Measurements from ENCODE around the gene BIN1. TPM values are rescaled to one million over a fixed set of nuclear protein-coding genes. Genes with fewer than 3 reads are reported as not detected.

BIN1 gene
- total RNA-seq, 1 experiment from 2014 or later, result 31.8 TPM

GRCh38 chr2:127070221-127070620, 36.7 kb downstream of the BIN1 start:
- Histone ChIP-seq H3K36me3 (ENCODE audit: control insufficient read depth in 1 of 2, insufficient read depth in 2 of 2, low read length in 2 of 2) (no peaks in the 10 kb centered on the region), H2AFZ (ENCODE audit: low read depth, low read length, poor library complexity, severe bottlenecking) (no peak overlapping the region), H3K27me3 (ENCODE audit: insufficient read depth, low read length) (no peaks in the 10 kb centered on the region), H3K4me2 (ENCODE audit: low read length) (no peak overlapping the region), H4K20me1 (ENCODE audit: insufficient read depth) (no peaks in the 10 kb centered on the region), H3K9me2 (ENCODE audit: insufficient read depth) (no peaks in the 10 kb centered on the region), H3K4me1 (ENCODE audit: control insufficient read depth in 1 of 2, insufficient read depth in 2 of 2, low read length in 2 of 2) (peaks cover 18 to 28% of the 10 kb centered on the region in 2 experiments), H3K79me2 (ENCODE audit: insufficient read depth, low read length) (no peaks in the 10 kb centered on the region), H3K9ac (ENCODE audit: low read length) (no peak overlapping the region), H3K9me3 (ENCODE audit: control insufficient read depth in 1 of 2, insufficient read depth in 1 of 2, low read depth in 1 of 2, low read length in 2 of 2) (no peaks in the 10 kb centered on the region), H3K4me3 (replicated peaks in 1 of 2; ENCODE audit: low read depth in 1 of 2, low read length in 2 of 2) (no peak overlapping the region), H3K27ac (ENCODE audit: low read depth, low read length) (no peak overlapping the region)
- ATAC-seq (no peak), DNase-seq (ENCODE audit: low read depth, low spot score) (no peak)
- ChIA-PET POLR2A (no interaction called here), CTCF (interaction anchor here (0.6 kb wide), 1 partner anchor 41 kb away, joined by 3 read pairs; no protein-coding TSS in a partner anchor), RAD21 (ENCODE audit: low non-redundant PET in 1 of 2, low total read pairs in 2 of 2, uncharacterized antibody in 2 of 2, unreplicated experiment in 2 of 2) (no interaction called here)
- TF ChIP-seq REST (IDR thresholded peaks at IDR 0.05; ENCODE audit: low read depth), result no peak
- no peak for TF ChIP-seq TCF7L2 (IDR thresholded peaks at IDR 0.05; ENCODE audit: borderline replicate concordance, extremely low read depth, insufficient read depth, insufficient read length)
- no peak for TF ChIP-seq SIN3A (IDR thresholded peaks at IDR 0.05; ENCODE audit: low read depth)
- TF ChIP-seq ZNF274 (IDR thresholded peaks at IDR 0.05; ENCODE audit: low read depth, low read length), result no peak
- no peak for TF ChIP-seq RAD21 (IDR thresholded peaks at IDR 0.05; ENCODE audit: low read depth)
- no peak for TF ChIP-seq ZBTB33 (IDR thresholded peaks at IDR 0.05; ENCODE audit: extremely low read depth, insufficient replicate concordance, low read length)
- TF ChIP-seq EZH2phosphoT487 (IDR thresholded peaks at IDR 0.05; ENCODE audit: borderline replicate concordance), result no peak
- TF ChIP-seq FOSL1 (IDR thresholded peaks at IDR 0.05; ENCODE audit: low read depth), result no peak
- TF ChIP-seq ELF1 (IDR thresholded peaks at IDR 0.05; ENCODE audit: borderline replicate concordance, low read depth), result no peak
- no peak for TF ChIP-seq SP1 (IDR thresholded peaks at IDR 0.05; ENCODE audit: low read depth)
- TF ChIP-seq CEBPB (IDR thresholded peaks at IDR 0.05; ENCODE audit: low read depth), result no peak
- TF ChIP-seq MAX (IDR thresholded peaks at IDR 0.05), result no peak
- TF ChIP-seq ATF3 (IDR thresholded peaks at IDR 0.05), result no peak
- TF ChIP-seq CTCF (IDR thresholded peaks at IDR 0.05 in 2 of 3, conservative IDR thresholded peaks at IDR 0.05 in 1 of 3; ENCODE audit: borderline replicate concordance in 1 of 3, insufficient read depth in 1 of 3, low read depth in 2 of 3, low read length in 2 of 3), result no peak
- no peak for TF ChIP-seq EGR1 (IDR thresholded peaks at IDR 0.05; ENCODE audit: low read depth)
- no peak for TF ChIP-seq CBX3 (IDR thresholded peaks at IDR 0.05; ENCODE audit: low read depth)
- TF ChIP-seq POLR2A (IDR thresholded peaks at IDR 0.05; ENCODE audit: borderline replicate concordance, extremely low read depth, insufficient read depth, insufficient read length), result no peak
- TF ChIP-seq POLR2AphosphoS5 (IDR thresholded peaks at IDR 0.05; ENCODE audit: low read depth, low read length), result no peak
- no peak for TF ChIP-seq JUND (IDR thresholded peaks at IDR 0.05)
- intact Hi-C loops (cut with micrococcal nuclease), result no loop called here
- no TSS peak for BruUV-seq (replicated peaks)
